Right cardiac atrium (tissue), 5 donors: ENCODE measurements around the gene ZNF80. TPM values are rescaled to one million over a fixed set of nuclear protein-coding genes. Genes with fewer than 3 reads are reported as not detected.
A peak's percentile ranks its signal among the peaks of the same experiment; 100 is the strongest.
"Not testable (repeated sequence)": the region's sequence is repeated elsewhere in the genome, so short reads cannot be mapped to it uniquely, and the experiment has no call there.

Experiments
- ATAC-seq, 2 donors: fragments of 200-7000 bp; cut with Tn5 transposase; one replicate each; pipeline versions ENCODE4 v1.8.0 to v1.9.1; 2020; ENCODE audit warnings: moderate library complexity in 2 of 2, mild to moderate bottlenecking in 1 of 2
- DNase-seq, 3 donors: peaks; one replicate each; pipeline ENCODE4 v3.0.0-alpha.2; 2020
- H3K27ac ChIP-seq: one replicate; pipeline ENCODE4 v1.5.1; 2013; ENCODE audit warnings: mild to moderate bottlenecking, low read length, control low read depth, moderate library complexity
- H3K27me3 ChIP-seq: one replicate; pipeline ENCODE4 v1.6.1; 2013; ENCODE audit not compliant: control insufficient read depth, insufficient read depth
- H3K4me1 ChIP-seq: one replicate; pipeline ENCODE4 v1.6.1; 2013; ENCODE audit warnings: low read length; ENCODE audit not compliant: control insufficient read depth, insufficient read depth
- H3K4me3 ChIP-seq: one replicate; pipeline ENCODE4 v1.5.1; 2013; ENCODE audit warnings: low read length, control low read depth
- H3K9me3 ChIP-seq: one replicate; pipeline ENCODE4 v1.6.1; 2013; ENCODE audit warnings: low read length; ENCODE audit not compliant: control insufficient read depth
- WGBS: extraction: QIAGEN DNeasy Blood & Tissue Kit; methylation state at CpG from one replicate; pipeline ENCODE4 v1.1.7; 2013; 5-methylcytosine and 5-hydroxymethylcytosine counted together
- intact Hi-C, 4 donors: fragments of 100-400 bp; cut with DNase I; formaldehyde crosslinking; loops; one replicate each; pipeline versions ENCODE4 v1.11.0 to v1.14.0; 2022 to 2023
- polyA plus RNA-seq: library from polyadenylated mRNA; stranded (reverse); fragments of 200-250 nt; gene quantifications from one replicate; pipeline ENCODE4 v1.2.3, GENCODE V29; 2013
- total RNA-seq, 4 donors: library from RNA; stranded (reverse); fragmentation: NEBNext Ultra II Directional; extraction: Animal tissue kit (Norgen Biotek cat#: 25700); gene quantifications; one replicate each; pipeline ENCODE4 v1.2.1, GENCODE V29; 2021
- donor health status: healthy with polysubstance abuse.
- donor health status: DM: no; HTN: yes; CAD: no.
- donor health status: DM: no; HTN: no; CAD: no.
- donor health status: DM: no; HTN: yes; CAD: no; lungs with severe emphysema.
- donor health status: DM: yes; HTN: yes; CAD: no.

ZNF80 gene
- total and polyA plus RNA-seq, 5 donors, result not detected

DNA sequence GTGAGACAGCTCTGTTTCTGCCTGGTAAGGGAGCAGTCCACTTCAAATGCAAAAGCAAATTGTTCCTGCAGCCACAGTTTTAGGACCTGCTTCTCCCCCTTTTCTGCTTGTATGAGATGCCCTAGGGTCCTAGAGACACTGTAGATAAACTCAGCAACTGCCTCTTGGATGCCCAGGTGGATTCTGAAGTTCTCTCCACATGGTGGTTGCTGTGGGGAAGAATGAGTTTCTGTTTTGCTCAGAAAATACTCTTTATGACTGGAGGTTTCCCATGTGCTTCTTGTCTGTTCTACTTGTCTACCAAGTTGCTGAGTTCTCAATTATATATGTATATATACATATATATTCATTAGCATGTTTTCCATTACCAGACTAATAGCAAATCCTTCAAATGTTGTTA, 5.6 kb upstream of the ZNF80 start:
- H3K9me3 ChIP-seq, result peaks cover 2% of the 10 kb centered on the region
- intact Hi-C loops, result no loop called here
- no peak for DNase-seq
- H3K4me1 ChIP-seq, result no peaks in the 10 kb centered on the region
- no peak for ATAC-seq
- no peak overlapping the region for H3K4me3 ChIP-seq
- no peaks in the 10 kb centered on the region for H3K27me3 ChIP-seq
- H3K27ac ChIP-seq, result no peak overlapping the region

- Histone ChIP-seq H3K27me3 (no peaks in the 10 kb centered on the region), H3K4me1 (no peaks in the 10 kb centered on the region), H3K4me3 (no peak overlapping the region), H3K27ac (no peak overlapping the region), H3K9me3 (peaks cover 2% of the 10 kb centered on the region)
- intact Hi-C loops, result no loop called here
- DNase-seq (no peak), ATAC-seq (no peak)
- WGBS, result 61% methylated on average over 2 of the region's 2 CpGs
Observed at GRCh38 chr3:114241262-114241661, 3.9 kb upstream of the ZNF80 start.

- H3K4me3 ChIP-seq, H3K27ac ChIP-seq, intact Hi-C loops, DNase-seq, H3K9me3 ChIP-seq, H3K27me3 ChIP-seq, H3K4me1 ChIP-seq, ATAC-seq: not testable (repeated sequence)
- 95% methylated on average over 25 of the region's 34 CpGs for WGBS
Observed at GRCh38 chr3:114238146-114238785, 888 bp upstream of the ZNF80 start.

DNA sequence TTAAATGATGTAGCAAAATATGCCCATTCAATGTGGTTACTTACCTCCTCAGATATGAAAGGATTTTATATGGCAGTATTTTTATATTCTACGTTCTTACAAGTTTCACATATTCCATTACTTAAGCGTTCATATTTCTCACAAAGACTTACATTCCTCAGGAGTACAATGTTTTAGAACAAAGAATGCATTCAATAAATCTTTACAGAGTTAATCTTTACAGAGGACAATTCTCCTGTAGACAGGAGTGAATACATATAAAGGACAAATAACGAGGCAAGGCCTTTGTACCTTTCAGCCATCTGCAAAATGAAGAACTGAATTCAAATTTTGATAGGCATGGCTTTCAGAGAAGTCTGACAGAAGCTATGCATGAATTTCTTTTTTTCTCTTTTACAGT, 1.9 kb downstream of the ZNF80 start:
- Histone ChIP-seq H3K4me1 (no peaks in the 10 kb centered on the region), H3K4me3 (no peak overlapping the region), H3K9me3 (no peaks in the 10 kb centered on the region), H3K27me3 (no peaks in the 10 kb centered on the region), H3K27ac (no peak overlapping the region)
- DNase-seq, result no peak
- 77% methylated on average over 3 of the region's 3 CpGs for WGBS
- ATAC-seq, result no peak
- intact Hi-C loops, result no loop called here

DNA sequence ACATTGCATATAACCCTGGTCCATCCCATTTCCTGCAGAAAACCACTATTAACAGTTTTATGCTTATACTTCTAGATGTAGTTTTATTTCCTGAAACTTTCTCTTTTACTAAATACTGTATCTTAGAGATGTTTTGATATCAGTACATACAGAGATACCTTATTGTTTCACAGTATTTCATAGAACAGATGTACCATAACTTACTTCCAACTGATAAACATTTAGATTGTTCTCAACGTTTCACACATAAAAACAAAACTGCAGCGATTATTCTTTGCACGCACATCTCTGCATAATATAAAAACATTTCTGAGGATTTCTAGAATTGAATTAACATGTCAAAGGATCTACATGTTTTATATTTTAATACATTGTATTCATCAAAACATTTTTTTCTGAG, 2.6 kb downstream of the ZNF80 start:
- no peaks in the 10 kb centered on the region for H3K9me3 ChIP-seq
- WGBS, result 68% methylated on average over 3 of the region's 3 CpGs

DNA sequence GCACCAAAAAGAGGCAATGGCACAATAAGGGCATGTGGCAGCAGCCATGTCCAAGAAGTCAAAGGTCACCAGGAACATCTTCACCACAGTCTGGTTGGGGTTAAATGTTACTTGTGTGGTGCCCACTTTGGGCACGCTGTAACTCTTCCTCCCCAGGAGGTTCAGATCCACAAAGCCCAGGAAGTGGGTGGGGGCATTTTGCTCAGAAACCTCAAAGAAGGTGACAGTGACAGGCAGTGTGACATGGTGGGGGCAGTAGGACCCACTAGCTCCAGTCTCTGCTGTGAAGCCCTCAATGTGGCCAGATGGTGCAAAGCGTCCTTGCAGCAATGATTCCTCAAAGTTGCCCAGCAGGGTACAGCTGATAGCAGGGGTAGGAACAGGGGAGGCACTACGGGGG, 5.8 kb downstream of the ZNF80 start:
- Histone ChIP-seq H3K9me3 (no peaks in the 10 kb centered on the region), H3K4me1 (no peaks in the 10 kb centered on the region), H3K4me3 (no peak overlapping the region), H3K27me3 (no peaks in the 10 kb centered on the region), H3K27ac (no peak overlapping the region)
- intact Hi-C loops, result no loop called here
- WGBS, result 74% methylated on average over 3 of the region's 3 CpGs
- no peak for DNase-seq
- peak in 1 of 2 donors; percentile 26 for ATAC-seq

More for the DNA sequence above, 2.6 kb downstream of the ZNF80 start:
- no peak for ATAC-seq
- Histone ChIP-seq H3K27ac (no peak overlapping the region), H3K4me1 (no peaks in the 10 kb centered on the region), H3K4me3 (no peak overlapping the region), H3K27me3 (no peaks in the 10 kb centered on the region)
- intact Hi-C loops, result no loop called here
- DNase-seq, result no peak

- no peak overlapping the region for H3K27ac ChIP-seq
- H3K4me1 ChIP-seq, result no peaks in the 10 kb centered on the region
- no peak overlapping the region for H3K4me3 ChIP-seq
- H3K9me3 ChIP-seq, result peaks cover 4% of the 10 kb centered on the region
- 89% methylated on average over 1 of the region's 1 CpG for WGBS
- no peak for ATAC-seq
- intact Hi-C loops, result no loop called here
- no peaks in the 10 kb centered on the region for H3K27me3 ChIP-seq
- no peak for DNase-seq
Observed at GRCh38 chr3:114227076-114227475, 10.3 kb downstream of the ZNF80 start.

GRCh38 chr3:114226313-114226712, 11.1 kb downstream of the ZNF80 start:
- ATAC-seq, result no peak
- Histone ChIP-seq H3K27ac (no peak overlapping the region), H3K27me3 (no peaks in the 10 kb centered on the region), H3K4me1 (no peaks in the 10 kb centered on the region), H3K9me3 (peaks cover 4% of the 10 kb centered on the region), H3K4me3 (no peak overlapping the region)
- intact Hi-C loops, result no loop called here
- WGBS, result 85% methylated on average over 2 of the region's 2 CpGs
- no peak for DNase-seq

DNA sequence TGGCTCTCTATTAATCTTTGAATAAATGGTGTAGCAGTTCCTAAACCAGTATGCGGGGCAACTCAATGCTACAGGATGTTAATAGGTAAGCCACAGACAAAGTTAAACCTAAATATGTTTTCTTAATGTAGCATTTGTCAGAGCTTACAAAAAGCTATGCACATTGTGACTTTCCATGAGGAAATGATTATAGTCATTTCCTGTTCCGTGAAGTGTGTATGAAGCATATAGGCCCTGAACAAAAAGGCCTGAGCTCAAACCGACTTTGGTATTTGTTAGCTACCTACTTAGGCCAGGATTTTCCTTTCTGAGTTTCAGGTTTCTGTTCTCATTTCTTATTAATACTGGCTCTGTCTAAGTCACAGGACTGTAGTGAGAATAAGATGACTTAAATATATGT, 14.2 kb downstream of the ZNF80 start:
- H3K9me3 ChIP-seq, result peaks cover 4% of the 10 kb centered on the region
- DNase-seq, result no peak
- no peak for ATAC-seq
- no peaks in the 10 kb centered on the region for H3K4me1 ChIP-seq
- H3K4me3 ChIP-seq, result no peak overlapping the region
- intact Hi-C loops, result no loop called here
- 71% methylated on average over 3 of the region's 3 CpGs for WGBS
- no peak overlapping the region for H3K27ac ChIP-seq
- H3K27me3 ChIP-seq, result no peaks in the 10 kb centered on the region

DNA sequence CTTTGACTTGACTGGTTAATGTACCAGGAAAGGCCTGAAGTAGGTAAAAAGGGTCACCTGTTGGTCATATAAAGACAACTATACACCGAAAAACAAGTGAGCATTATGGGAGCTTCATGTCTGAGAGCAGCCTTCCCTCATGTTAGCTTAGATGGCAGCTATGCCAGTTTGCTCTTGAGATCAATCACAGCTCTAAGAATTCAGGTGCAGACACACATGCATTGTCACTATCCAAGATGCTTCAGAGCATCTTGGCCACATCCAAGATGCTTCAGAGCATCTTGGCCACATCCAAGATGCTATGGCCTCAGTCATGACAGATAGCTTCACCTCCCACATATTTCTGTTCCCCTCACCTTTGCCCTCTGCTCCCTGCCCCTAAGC, 15.5 kb downstream of the ZNF80 start:
- no peak for ATAC-seq
- H3K27me3 ChIP-seq, result no peaks in the 10 kb centered on the region
- DNase-seq, result no peak
- no peak overlapping the region for H3K27ac ChIP-seq
- no peaks in the 10 kb centered on the region for H3K4me1 ChIP-seq
- intact Hi-C loops, result no loop called here
- WGBS, result 93% methylated on average over 1 of the region's 1 CpG
- peaks cover 4% of the 10 kb centered on the region for H3K9me3 ChIP-seq
- no peak overlapping the region for H3K4me3 ChIP-seq

- H3K4me3 ChIP-seq, result no peak overlapping the region
- H3K4me1 ChIP-seq, result no peaks in the 10 kb centered on the region
- ATAC-seq (peak; percentile 79 to 88), DNase-seq (peak in 2 of 3 donors; percentile 57 to 74)
- H3K9me3 ChIP-seq, result peaks cover 4% of the 10 kb centered on the region
- WGBS, result 64% methylated on average over 9 of the region's 9 CpGs
- intact Hi-C loops, result no loop called here
- no peak overlapping the region for H3K27ac ChIP-seq
- no peaks in the 10 kb centered on the region for H3K27me3 ChIP-seq
Observed at GRCh38 chr3:114221165-114221880, 16.1 kb downstream of the ZNF80 start.
